ENCODE measurements around the gene ZMYND8.
"Not testable (repeated sequence)": the region's sequence is repeated elsewhere in the genome, so short reads cannot be mapped to it uniquely, and the experiment has no call there.

The ZMYND8 gene

DNA sequence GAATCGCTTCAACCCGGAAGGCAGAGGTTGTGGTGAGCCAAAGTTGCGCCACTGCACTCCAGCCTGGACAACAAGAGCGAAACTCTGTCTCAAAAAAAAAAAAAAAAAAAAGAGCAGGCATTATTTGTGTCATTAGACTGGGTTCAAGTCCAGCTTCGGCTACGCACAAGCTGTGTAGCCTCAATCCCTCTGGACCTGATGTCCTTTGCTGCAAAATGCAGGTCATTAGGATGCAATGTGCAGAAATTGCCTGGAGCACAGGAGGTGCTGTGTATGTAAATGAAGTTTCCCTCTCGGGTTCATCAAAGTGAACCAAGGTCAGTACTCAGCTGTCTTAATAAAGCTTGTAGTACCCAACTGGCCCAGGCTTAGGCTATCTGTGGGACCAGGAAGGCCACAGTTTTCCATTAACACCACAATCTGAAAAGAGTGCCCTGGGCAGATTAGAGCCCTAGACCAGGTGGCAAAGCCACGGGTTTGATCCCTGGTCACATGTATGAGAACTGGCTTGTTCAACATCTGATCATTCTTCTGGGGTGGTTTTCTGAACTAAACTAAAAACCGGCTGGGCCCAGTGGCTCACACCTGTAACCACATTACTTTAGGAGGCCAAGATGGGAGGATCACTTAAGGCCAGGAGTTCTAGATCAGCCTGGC is 155.3 kb downstream of the ZMYND8 start:
- DNase-seq = no peak

DNA sequence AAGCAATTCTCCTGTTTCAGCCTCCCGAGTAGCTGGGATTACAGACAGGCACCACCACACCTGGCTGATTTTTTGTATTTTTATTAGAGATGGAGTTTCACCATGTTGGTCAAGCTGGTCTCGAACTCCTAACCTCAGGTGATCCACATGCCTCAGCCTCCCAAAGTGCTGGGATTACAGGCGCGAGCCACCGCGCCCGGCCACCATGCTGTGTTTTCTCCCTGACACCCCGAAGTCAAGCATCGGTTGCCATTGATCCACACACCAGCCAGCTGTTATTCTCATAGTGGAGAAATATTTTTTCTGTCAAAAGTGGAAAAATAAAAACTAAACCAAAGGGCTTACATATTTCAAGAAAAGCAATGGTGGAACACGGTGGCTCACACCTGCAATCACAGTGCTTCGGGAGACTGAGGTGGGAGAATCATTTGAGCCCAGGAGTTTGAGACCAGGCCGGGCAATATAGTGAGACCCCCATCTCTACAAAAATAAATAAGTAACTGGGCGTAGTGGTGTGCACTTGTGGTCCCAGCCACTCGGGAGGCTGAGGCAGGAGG is 157.4 kb downstream of the ZMYND8 start:
- DNase-seq = no peak

DNA sequence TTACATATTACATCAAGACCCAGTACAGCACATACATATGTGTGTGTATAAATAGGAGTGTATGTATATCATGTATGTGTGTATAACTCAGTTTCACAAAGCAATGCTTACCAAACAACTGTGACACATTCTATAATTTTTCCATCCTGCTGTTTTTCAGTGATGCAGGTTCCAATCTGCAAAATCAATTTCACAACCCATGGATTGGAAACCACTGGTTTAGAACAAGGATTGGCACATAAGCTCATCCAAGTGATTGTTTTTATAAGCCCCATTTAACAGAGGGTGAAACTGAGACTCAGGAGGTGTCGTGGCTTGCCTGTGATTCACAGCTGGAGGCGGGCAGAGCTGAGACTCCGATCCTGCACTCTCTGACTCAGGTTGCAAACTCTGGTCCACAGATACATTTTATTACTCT is 158.2 kb downstream of the ZMYND8 start:
- no peak for DNase-seq

DNA sequence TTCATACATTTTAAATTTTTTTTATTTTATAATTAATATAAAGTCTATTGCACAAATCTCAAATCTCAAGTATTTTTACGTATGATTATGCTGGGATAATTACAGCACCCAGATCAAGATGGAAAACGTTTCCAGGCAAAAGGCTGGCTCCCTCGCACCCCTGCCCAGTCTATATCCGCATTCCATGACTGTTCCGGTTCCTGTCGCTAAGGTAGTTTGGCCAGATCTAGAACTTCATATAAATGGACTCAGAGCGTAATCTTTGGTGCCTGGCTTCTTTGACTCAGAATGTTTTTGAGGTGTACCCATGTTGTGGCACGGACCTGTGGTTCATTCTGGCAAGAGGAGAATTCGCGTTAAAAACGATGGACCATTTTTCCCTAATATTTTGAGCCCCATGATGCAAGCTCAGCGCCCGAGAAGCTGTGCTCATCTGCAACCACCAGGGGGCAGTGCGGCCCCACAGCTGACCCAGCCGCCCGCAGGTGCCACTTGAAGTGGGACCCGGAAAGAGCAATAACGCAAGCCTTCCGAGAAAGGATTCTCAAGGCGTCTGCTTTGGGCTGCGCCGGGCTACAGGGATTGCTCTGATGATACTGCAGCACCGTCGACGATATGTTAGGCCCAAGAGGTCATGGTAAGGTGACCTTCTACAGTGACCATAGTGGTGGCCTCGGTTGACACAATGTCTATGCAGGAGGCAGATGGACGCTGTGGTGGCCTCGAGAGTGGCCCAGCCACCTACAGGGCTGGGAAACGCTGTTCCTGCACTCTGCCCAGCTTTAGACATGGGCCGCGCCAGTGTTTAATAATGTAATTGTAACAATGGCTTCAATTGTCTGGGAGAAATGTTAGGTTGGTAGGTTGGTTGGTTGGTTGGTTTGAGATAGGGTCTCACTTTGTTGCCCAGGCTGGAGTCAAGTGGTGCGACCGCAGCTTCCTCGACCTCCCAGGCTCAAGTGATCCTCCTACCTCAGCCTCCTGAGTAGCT is 160.1 kb downstream of the ZMYND8 start:
- DNase-seq = peak; percentile 75

DNA sequence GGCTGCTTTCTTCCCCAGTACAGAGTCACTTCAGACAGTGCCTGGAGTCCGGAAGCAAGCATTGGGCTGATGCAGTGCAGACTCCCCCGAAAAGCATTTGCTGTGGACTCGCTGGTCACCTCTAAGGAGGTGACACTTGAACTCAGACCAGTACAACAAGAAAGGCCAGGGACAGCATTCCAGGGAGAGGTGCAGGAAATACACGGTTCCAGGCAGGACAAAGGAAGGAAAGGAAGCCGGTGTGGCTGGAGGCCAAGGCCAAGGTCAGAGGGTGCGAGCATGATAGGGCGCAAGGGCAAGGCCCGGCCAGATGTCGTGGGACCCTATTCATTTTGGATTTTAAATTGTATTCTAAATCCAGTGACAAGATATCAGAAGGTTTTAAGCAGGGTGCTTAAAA is 160.9 kb downstream of the ZMYND8 start:
- DNase-seq = no peak

DNA sequence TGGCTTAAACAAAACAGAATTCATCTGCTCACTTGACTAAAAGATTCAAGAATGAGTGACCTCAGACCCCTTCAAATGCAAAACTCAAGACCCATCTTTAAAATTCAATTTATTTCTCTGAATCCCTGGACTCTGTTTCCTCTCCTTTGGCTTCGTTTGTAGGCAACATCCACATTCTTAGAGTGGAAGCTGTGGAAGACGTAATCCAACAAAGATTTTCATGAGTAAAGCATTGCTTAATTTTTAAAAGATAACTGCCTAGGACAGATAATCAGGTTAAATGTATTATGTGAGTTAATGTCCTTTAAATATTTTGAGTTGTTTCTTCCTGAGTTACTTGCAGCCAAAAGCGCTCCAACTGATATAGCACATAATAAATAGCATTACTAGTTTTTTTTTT is 164.5 kb downstream of the ZMYND8 start:
- DNase-seq = no peak

DNA sequence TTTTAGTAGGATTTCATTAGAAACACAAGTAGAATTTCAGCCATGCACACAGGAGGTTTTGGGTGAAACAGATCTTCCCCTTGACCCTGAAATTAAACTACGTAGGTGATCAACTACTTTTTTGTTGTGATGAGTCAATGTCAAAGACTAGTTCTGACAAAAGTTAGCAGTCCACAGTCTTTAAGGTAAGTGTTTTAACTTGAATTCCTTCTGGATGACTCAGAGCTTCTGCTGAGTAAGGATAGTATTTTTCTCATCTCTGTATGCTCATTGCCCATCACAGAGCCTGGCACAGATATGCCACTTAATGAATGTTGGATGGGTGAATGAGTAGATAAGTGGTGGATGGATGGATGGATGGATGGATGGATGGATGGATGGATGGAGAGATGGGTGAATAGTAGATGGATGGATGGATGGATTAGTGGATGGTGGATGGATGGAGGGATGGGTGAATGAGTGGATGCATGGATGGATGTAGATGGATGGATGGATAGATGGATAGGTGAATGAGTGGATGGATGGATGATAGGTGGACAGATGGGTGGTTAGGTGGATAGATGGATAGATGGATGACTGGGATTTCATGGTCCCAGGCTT is 165.3 kb downstream of the ZMYND8 start:
- no peak for DNase-seq

DNA sequence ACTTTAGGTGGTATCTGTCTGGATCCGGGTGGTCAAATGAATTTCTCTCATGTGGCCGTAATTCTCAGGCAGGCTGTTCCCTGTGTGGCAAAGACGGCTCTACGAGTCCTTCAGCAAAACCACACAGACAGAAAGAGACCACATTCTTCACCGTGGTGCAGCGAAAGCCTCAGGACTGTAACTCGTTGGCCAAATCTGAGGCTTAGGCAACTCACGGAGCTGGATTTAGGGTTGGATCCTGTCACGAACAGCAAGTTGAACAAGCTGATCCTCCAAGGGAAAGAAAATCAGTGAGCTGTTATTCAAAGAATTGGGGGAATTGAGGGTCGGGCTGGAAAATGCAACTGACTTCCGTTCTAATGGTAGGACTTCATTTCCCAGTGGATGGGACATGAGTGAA is 167.4 kb downstream of the ZMYND8 start:
- DNase-seq = no peak

DNA sequence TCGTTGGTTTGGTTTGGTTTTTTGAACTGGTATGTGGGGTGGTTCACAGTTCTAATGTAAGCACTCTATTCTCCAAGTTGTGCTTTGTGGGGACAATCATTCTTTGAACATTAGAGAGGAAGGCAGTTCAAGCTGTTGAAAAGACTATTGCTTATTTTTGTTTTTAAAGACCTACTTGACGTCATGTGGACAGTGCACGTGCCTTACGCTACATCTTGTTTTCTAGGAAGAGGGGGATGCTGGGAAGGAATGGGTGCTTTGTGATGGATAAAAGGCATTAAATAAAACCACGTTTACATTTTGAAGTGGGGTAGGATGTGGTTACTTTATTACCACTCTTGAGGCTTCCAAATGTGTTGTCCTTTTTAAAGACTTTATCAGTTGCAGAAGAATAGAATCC is 168.0 kb downstream of the ZMYND8 start:
- no peak for DNase-seq

DNA sequence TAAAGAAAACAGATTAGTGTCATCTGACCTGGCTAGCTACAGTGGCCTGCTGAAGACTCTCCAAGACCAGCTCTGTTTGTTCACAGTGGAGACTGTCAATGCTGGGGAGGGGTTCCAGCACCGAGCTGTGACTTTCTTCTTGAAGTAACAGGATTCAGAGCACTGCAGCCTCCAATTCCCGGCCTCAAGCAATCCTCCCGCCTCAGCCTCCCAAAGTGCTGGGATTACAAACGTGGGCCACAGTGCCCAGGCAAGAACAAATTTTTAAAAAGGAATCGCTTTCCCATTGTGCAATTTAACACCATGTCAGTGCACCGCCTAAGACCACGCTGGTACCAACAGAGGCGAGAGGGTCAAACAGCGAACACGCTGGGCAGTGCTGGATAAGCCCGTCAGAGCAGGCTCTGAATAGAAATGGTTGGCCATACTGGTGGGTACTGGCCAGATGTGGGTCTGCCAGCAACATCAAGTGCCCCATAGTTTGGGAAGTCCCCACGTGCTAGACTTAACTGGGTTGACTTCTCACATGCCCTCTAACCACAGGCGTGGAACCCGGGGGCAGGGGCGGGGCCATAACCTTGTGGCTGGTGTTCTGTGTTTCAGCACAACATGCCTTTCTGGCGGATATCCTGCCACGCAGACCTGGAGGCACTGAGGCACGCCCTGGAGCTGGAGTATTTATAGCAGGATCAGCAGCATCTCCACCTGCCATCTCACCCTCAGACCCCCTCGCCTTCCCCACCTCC is 168.9 kb downstream of the ZMYND8 start:
- no peak for DNase-seq

DNA sequence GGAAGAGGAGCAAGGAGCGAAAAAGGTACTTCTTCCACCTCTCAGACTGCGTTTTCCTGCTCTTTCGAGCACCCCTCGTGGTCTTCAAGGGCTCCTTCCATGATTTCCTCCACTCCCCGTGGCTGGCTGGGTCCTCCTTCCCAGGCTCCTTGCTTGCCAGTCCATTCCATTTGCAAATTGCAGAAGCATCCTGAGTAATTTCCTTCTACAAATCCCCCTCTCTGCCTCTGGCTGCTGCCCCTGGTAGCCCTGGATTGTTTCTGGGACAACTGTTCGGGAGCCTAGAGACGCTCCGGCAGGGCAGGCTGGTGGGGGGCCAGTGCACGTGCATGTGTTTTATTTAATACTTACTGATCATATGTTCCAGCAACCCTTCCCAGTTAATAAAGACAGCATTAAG is 173.1 kb downstream of the ZMYND8 start:
- DNase-seq = peak; percentile 51

DNA sequence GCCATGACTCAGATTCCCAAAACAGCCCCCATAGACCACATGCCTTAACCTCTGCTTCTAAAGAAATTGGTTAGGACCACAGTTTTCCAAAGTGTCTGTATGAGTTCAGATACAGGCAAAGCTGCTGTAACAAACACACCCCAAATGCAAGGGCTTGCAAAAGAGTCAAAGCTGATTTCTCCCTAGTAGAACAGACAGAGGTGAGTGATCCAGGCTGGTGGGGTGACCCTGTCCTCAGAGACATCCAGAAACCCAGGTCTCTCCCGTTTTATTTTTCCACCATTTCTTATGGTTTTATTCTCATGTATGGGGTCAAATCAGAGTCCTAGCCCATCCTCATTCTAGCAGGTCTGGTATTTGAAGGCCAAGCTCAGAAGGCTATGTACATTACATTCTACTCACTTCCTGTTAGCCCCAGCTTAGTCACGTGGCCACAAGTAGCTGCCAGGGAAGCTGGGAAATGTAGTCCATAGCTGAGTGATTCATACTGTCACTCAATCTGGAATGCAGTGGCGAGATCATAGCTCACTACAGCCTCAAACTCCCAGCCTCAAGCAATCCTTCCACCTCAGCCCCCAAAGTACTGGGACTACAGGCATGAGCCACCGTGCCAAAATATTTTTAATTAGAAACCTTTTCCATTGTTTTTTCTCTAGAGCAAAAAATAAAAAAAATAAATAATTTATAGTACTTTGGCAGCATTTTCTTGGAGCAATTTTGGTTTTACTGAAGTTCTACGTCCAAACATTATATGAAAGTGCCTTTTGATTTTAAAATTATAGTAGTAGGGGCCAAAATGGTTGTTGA is 175.2 kb downstream of the ZMYND8 start:
- DNase-seq = peak; percentile 34

DNA sequence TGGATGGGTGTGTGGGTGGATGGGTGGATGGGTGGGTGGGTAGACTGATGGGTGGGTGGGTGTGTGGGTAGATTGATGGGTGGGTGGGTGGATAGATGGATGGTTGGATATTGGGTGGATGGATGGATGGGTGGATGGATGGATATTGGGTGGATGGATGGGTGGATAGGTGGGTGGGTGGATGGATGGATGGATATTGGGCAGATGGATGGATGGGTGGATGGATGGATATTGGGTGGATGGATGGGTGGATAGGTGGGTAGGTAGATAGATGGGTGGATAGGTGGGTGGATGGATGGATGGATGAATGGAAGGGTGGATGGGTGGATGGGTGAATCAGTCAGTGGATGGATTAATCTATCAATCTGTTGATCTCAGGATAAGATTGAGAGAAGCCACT is 177.2 kb downstream of the ZMYND8 start:
- DNase-seq = no peak

DNA sequence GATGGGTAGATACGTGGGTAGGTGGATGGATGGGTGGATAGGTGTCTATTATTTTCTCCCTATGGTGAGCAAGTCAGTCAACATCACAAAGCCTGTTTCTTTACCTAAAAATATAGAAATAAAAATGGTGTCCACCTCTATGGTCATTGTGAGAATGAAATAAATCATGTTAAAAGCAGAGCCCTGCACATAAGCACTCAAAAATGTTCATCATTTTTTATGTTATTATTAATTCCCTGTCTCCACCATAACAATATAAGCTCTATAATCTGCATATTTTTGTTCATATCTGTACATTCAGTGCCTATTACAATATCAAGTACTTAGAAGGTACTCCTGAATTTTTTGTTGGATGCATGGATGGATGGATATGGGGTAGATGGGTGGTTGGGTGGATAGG is 177.6 kb downstream of the ZMYND8 start:
- DNase-seq = no peak

DNA sequence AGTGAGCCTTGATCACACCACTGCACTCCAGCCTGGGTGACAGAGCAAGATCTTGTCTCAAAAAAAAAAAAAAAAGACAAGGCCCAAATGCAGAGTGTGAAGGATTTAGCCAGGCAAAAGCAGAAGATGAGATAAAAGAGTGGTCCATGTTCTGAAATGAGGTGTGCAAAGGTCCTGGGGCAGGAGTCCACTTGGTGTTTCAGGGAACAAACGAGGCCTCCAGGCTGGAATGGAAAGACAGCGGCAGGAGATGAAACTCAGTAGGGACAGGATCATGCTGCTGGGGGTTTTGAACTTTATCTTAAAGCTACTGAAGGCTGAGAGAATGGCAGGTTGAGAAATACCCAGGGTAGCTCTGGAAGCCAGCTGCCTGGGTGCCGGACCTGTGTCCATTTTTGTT is 178.2 kb downstream of the ZMYND8 start:
- no peak for DNase-seq

DNA sequence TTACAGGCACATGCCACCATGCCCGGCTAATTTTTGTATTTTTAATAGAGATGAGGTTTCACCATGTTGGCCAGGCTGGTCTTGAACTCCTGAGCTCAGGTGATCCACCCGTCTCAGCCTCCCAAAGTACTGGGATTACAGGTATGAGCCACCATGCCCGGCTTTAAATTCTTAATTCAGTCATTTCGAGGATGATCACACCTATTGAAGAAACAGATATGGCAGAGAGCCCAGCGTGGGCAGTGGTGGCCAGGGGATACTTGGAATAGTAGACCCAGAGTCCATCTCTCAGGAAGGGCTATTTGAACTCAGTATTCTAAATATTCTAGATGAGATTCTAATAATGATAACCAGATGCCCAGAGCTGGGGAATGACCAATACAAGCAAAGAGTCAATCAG is 180.3 kb downstream of the ZMYND8 start:
- DNase-seq = not testable (repeated sequence)

DNA sequence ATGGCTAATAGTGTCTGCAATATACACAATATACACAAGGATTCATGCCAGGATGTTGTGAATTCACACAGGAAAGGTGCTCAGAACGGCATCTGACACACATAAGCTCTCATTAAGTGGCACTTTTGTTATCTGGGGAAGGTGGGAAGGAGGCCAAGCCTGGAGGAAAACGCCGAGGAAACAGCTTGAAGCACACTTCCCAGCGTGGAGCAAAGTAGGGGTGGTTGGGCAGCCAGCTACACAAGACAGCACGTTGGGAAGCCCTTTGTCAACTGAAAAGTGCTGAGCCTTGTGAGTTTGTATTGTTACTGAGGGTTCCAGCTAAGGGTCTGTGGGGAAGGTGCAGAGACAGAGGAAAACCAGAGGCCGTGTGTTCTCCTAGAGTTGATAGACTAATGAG is 181.0 kb downstream of the ZMYND8 start:
- DNase-seq = no peak

DNA sequence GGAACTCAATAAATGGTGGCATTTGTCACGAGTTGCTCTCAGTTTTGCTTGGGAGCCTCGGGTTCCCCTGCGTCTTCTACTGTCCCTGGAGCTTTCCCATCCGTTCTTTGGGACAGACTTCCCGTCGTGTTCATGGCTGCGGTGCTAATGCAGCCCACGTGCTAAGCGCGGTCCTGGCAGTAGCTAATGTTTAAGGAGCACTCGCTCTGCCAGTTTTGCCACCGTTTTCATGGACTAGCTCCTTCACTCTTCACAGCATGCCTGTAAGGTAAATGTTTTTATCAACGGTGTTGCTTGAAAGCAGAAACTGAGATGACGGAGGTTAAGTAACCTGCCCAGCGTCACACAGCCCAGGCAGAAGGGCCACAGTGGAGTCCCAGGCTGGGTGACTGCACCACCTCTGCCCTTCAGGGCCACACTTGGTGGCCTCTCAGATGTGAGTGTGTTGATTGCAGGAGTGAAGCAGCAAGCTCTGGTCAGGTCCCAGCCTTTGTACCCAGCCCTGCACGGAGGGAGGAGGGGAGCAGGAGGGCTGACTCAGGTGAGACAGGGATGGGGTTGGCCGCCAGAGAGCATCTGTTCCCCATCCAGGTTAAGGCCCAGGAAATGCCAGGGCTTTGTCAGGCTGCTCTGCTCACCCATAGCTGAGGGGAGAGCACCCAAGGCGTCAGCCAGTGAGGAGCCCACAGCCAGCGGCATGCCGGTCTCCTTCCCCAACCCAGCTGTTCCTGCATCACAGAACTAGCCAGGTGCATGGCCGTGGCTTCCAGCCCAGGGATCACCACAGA is 181.8 kb downstream of the ZMYND8 start:
- no peak for DNase-seq

DNA sequence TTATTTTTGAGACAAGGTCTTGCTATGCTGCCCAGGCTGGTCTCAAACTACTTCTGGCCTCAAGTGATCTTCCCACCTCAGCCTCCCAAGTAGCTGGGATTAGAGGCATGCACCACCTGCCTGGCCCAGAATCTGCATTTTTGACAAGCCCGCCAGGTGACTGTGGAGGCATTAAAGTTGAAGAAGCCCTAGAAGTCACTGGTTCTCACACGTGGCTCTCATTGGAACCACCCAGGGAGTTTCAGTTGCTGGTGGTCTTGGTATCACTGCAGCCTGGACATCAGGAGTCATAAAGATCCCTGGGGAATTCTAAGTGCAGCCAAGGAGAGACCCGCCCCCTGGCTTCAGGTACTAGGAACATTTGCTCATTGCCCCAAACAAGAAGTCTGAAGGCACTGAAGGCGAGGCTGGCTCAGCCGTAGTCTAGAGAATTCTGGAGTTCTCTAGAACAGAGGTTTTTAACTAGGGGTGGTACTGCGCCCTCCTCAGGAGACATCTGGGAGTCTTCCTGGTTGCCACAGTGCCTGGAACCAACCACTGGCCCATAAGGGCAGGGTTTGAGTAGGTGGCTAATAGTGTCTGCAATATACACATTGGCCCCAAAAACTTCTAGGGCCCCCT is 182.8 kb downstream of the ZMYND8 start:
- DNase-seq = no peak

DNA sequence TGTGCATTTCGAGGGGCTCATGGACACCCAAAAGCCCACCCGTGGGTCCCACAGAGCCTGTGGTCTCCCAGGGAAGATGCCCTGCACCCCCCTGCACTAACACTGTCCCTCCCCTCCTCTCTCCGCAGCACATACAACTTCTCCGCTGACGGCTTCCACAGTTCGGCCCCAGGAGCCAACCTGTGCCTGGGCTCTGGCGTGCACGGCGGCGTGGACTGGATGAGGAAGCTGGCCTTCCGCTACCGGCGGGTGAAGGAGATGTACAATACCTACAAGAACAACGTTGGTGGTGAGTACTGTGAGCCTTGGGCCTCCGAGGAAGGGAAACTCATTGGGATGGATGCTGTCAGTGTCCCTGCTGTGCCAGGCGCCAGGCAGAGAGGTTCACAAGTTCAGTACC is 183.9 kb downstream of the ZMYND8 start:
- DNase-seq = no peak

DNA sequence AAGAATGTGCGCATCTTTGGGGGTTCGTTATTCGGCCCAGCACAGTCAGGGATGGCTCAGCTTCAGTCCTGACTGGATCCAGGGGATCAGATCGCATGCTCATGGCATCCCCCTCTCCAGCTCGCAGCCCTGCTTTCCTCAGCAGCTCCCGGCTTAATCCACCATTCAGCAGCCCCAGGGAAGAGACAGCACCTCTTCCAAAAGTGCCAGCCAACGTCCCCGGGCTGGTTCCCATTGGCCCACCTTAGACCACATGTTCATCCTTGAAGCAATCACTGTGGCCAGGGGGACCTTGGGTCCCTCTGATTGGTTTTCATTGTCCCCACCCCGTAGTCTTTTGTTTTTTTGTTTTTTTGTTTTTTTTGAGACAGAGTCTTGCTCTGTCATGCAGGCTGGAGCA is 188.7 kb downstream of the ZMYND8 start:
- DNase-seq = no peak
